Neural cell (in vitro differentiated cells): Measurements from ENCODE around the gene LYVE1. TPM values are rescaled to one million over a fixed set of nuclear protein-coding genes. Genes with fewer than 3 reads are reported as not detected.
"Not testable (repeated sequence)": the region's sequence is repeated elsewhere in the genome, so short reads cannot be mapped to it uniquely, and the experiment has no call there.

Experiments
- H2AFZ ChIP-seq: fragments of 200-600, 300-800 bp; sonication (generic), shearing (Covaris generic); 2 replicates; pipeline ENCODE4 v1.6.0; 2014; ENCODE audit warnings: low read depth, mild to moderate bottlenecking, antibody characterized with exemption, low read length, moderate library complexity
- H3F3A ChIP-seq: fragments of 200-600 bp; shearing (Covaris generic); 2 replicates; pipeline ENCODE4 v1.6.1; 2016; ENCODE audit warnings: mild to moderate bottlenecking, moderate library complexity, mixed read lengths, antibody characterized with exemption, low read length; ENCODE audit not compliant: insufficient read depth, poor library complexity, severe bottlenecking
- H3K27ac ChIP-seq: fragments of 200-600, 300-800 bp; sonication (generic), shearing (Covaris generic); 2 replicates; pipeline ENCODE4 v1.5.1; 2014; ENCODE audit warnings: mild to moderate bottlenecking, low read length, moderate library complexity
- H3K27me3 ChIP-seq: fragments of 300-800, 200-600 bp; sonication (generic), shearing (Covaris generic); 2 replicates; pipeline ENCODE4 v1.6.0; 2014; ENCODE audit warnings: mild to moderate bottlenecking, low read depth, low read length, moderate library complexity; ENCODE audit not compliant: insufficient read depth
- H3K36me3 ChIP-seq: fragments of 300-800, 200-600 bp; sonication (generic), shearing (Covaris generic); 2 replicates; pipeline ENCODE4 v1.5.1; 2014; ENCODE audit warnings: mild to moderate bottlenecking, antibody characterized with exemption, low read length, moderate library complexity; ENCODE audit not compliant: insufficient read depth
- H3K4me2 ChIP-seq: fragments of 300-800, 200-600 bp; sonication (generic), shearing (Covaris generic); 2 replicates; pipeline ENCODE4 v1.6.0; 2014; ENCODE audit warnings: mild to moderate bottlenecking, low read length
- H3K4me3 ChIP-seq: fragments of 300-800, 200-600 bp; sonication (generic), shearing (Covaris generic); 2 replicates; pipeline ENCODE4 v1.5.1; 2014; ENCODE audit warnings: mild to moderate bottlenecking, low read length, moderate library complexity
- H3K79me2 ChIP-seq: fragments of 200-600 bp; shearing (Covaris generic); replicated peaks from 2 replicates; pipeline ENCODE4 v1.6.0; 2014; ENCODE audit warnings: mild to moderate bottlenecking, low read length, moderate library complexity; ENCODE audit not compliant: insufficient read depth
- H3K9ac ChIP-seq: fragments of 300-800, 200-600 bp; sonication (generic), shearing (Covaris generic); 2 replicates; pipeline ENCODE4 v1.6.1; 2016; ENCODE audit warnings: mild to moderate bottlenecking, low read length, mixed read lengths
- H3K9me2 ChIP-seq: fragments of 200-600 bp; shearing (Covaris generic); 2 replicates; pipeline ENCODE4 v1.6.1; 2016; ENCODE audit warnings: mild to moderate bottlenecking, low read length, mixed read lengths; ENCODE audit not compliant: insufficient read depth
- H3K9me3 ChIP-seq: fragments of 200-600, 300-800 bp; sonication (generic), shearing (Covaris generic); 2 replicates; pipeline ENCODE4 v1.6.1; 2016; ENCODE audit warnings: mild to moderate bottlenecking, mixed run types, low read length, moderate library complexity, mixed read lengths
- H4K20me1 ChIP-seq: fragments of 200-600 bp; shearing (Covaris generic); 2 replicates; pipeline ENCODE4 v1.6.1; 2016; ENCODE audit warnings: mild to moderate bottlenecking, mixed run types; ENCODE audit not compliant: insufficient read depth
- EP300 ChIP-seq: fragments of 450-650 bp; conservative IDR thresholded peaks from 2 replicates; pipeline ENCODE4 v1.6.1; 2014; ENCODE audit warnings: antibody characterized with exemption, mild to moderate bottlenecking, moderate library complexity; ENCODE audit not compliant: poor library complexity, severe bottlenecking
- EZH2 ChIP-seq: fragments of 200-600, 300-800 bp; shearing (Covaris generic), sonication (generic); IDR thresholded peaks from 2 replicates; pipeline ENCODE4 v1.6.1; 2014; ENCODE audit warnings: antibody characterized with exemption, low read length, borderline replicate concordance, mild to moderate bottlenecking; ENCODE audit not compliant: insufficient read depth, poor library complexity, severe bottlenecking
- MXI1 ChIP-seq: fragments of 450-650 bp; conservative IDR thresholded peaks from 2 replicates; pipeline ENCODE4 v1.6.1; 2014; ENCODE audit warnings: antibody characterized with exemption, mild to moderate bottlenecking; ENCODE audit not compliant: poor library complexity, severe bottlenecking
- POLR2AphosphoS5 ChIP-seq: IDR thresholded peaks from 2 replicates; pipeline ENCODE4 v1.6.1; 2012
- RAD21 ChIP-seq: fragments of 450-650 bp; conservative IDR thresholded peaks from 2 replicates; pipeline ENCODE4 v1.6.1; 2014; ENCODE audit warnings: antibody characterized with exemption, mild to moderate bottlenecking, moderate library complexity
- SMC3 ChIP-seq: fragments of 450-650 bp; conservative IDR thresholded peaks from 2 replicates; pipeline ENCODE4 v1.6.1; 2014; ENCODE audit warnings: antibody characterized with exemption, mild to moderate bottlenecking, moderate library complexity; ENCODE audit not compliant: poor library complexity
- TAF1 ChIP-seq: IDR thresholded peaks from 2 replicates; pipeline ENCODE4 v1.6.1; 2012; ENCODE audit warnings: low read depth
- polyA plus RNA-seq: library from polyadenylated mRNA; depleted of rRNA; stranded (reverse); fragments of >200 nt; gene quantifications from 2 replicates; pipeline ENCODE4 v1.2.3, GENCODE V29; 2014
- TF ChIP-seq, protein P1 (sequence below): IDR thresholded peaks from 2 replicates; pipeline ENCODE4 v1.6.1; 2012; ENCODE audit warnings: borderline replicate concordance
- TF ChIP-seq, protein P2 (sequence below): fragments of 450-650 bp; IDR thresholded peaks from 2 replicates; pipeline ENCODE4 v1.5.1; 2014; ENCODE audit warnings: antibody characterized with exemption, mild to moderate bottlenecking, moderate library complexity; ENCODE audit not compliant: poor library complexity, severe bottlenecking

The LYVE1 gene
- polyA plus RNA-seq, 1 donor from 2014 or later: not detected

DNA sequence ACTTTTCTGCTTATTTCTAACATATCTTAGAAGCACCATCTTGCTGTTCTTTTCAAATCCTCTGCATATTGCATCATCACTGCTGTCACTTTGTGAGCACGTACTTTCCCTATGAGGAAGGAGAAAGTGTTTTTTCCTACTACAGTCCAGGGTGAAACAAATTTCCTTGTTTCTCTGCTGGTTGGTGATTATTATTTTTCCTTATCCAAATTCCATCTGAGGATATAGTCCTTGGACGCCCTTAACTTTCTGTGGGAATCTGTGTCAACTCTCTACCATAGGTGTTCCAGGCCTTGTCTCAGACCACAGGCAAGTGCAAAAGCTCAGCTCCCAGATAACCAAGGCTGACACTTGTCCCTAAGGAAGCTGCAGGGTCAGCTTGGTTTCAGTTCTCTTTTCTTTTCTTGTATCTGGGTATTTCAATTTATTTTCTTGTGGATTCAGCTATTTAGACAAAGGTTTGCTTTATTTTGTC lies 29.4 kb upstream of the LYVE1 start:
- Histone ChIP-seq H3K27ac (no peak overlapping the region), H3K36me3 (no peaks in the 10 kb centered on the region), H3K79me2 (no peaks in the 10 kb centered on the region), H3K9ac (no peak overlapping the region), H3K27me3 (no peaks in the 10 kb centered on the region), H4K20me1 (no peaks in the 10 kb centered on the region), H2AFZ (no peak overlapping the region), H3K9me2 (no peaks in the 10 kb centered on the region), H3K4me3 (no peak overlapping the region), H3K9me3 (no peaks in the 10 kb centered on the region), H3F3A (no peaks in the 10 kb centered on the region), H3K4me2 (no peak overlapping the region)
- no peak for TF ChIP-seq EZH2

DNA sequence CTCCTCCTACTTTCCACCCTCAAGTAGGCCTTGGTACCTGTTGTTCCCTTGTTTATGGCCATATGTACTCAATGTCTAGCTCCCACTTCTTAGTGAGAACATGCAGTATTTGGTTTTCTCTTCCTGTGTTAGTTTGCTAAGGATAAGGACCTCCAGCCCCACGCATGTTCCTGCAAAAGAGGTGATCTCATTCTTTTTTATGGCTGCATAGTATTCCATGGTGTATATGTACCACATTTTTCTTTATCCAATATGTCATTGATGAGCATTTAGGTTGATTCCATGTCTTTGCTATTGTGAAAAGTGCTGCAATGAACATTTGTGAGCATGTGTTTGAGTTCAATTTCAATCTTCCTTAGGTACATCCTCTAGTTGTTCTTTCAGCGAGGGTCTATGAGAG lies 27.4 kb upstream of the LYVE1 start:
- not testable (repeated sequence) for H3K4me3 ChIP-seq, H3K9ac ChIP-seq, H3K27me3 ChIP-seq, H3K9me2 ChIP-seq, H3K27ac ChIP-seq, H3K9me3 ChIP-seq, H2AFZ ChIP-seq, H4K20me1 ChIP-seq, H3K36me3 ChIP-seq, H3K79me2 ChIP-seq, H3K4me2 ChIP-seq, H3F3A ChIP-seq

DNA sequence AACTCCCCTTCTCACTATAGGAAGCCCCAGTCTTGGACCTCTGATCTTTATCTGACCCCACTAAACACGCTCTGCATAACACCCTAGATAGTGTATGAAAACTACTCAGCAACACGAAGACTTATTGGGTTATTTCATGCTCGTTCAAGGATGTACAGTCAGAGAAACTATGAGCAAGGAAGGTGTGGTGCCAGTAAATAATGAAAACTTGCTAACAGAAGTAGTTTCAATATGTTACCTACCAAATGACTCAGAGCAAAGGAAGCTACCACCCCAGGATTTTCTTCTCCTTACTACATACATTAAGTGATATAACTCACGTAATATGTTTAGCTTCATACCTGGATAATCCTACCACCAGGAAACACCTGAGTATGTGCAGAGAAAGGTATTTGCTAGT lies 25.9 kb upstream of the LYVE1 start:
- no peaks in the 10 kb centered on the region for H3K9me3 ChIP-seq
- no peaks in the 10 kb centered on the region for H3F3A ChIP-seq
- no peak overlapping the region for H2AFZ ChIP-seq
- no peaks in the 10 kb centered on the region for H4K20me1 ChIP-seq
- H3K36me3 ChIP-seq: no peaks in the 10 kb centered on the region
- no peak overlapping the region for H3K4me3 ChIP-seq
- no peak overlapping the region for H3K9ac ChIP-seq
- no peak overlapping the region for H3K27ac ChIP-seq
- no peaks in the 10 kb centered on the region for H3K9me2 ChIP-seq
- TF ChIP-seq SMC3: no peak
- TF ChIP-seq TAF1: no peak
- TF ChIP-seq, protein P1, sequence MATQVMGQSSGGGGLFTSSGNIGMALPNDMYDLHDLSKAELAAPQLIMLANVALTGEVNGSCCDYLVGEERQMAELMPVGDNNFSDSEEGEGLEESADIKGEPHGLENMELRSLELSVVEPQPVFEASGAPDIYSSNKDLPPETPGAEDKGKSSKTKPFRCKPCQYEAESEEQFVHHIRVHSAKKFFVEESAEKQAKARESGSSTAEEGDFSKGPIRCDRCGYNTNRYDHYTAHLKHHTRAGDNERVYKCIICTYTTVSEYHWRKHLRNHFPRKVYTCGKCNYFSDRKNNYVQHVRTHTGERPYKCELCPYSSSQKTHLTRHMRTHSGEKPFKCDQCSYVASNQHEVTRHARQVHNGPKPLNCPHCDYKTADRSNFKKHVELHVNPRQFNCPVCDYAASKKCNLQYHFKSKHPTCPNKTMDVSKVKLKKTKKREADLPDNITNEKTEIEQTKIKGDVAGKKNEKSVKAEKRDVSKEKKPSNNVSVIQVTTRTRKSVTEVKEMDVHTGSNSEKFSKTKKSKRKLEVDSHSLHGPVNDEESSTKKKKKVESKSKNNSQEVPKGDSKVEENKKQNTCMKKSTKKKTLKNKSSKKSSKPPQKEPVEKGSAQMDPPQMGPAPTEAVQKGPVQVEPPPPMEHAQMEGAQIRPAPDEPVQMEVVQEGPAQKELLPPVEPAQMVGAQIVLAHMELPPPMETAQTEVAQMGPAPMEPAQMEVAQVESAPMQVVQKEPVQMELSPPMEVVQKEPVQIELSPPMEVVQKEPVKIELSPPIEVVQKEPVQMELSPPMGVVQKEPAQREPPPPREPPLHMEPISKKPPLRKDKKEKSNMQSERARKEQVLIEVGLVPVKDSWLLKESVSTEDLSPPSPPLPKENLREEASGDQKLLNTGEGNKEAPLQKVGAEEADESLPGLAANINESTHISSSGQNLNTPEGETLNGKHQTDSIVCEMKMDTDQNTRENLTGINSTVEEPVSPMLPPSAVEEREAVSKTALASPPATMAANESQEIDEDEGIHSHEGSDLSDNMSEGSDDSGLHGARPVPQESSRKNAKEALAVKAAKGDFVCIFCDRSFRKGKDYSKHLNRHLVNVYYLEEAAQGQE: no peak
- no peak for TF ChIP-seq RAD21
- TF ChIP-seq MXI1: no peak
- no peak for TF ChIP-seq POLR2AphosphoS5
- no peak for TF ChIP-seq EZH2
- TF ChIP-seq, protein P2, sequence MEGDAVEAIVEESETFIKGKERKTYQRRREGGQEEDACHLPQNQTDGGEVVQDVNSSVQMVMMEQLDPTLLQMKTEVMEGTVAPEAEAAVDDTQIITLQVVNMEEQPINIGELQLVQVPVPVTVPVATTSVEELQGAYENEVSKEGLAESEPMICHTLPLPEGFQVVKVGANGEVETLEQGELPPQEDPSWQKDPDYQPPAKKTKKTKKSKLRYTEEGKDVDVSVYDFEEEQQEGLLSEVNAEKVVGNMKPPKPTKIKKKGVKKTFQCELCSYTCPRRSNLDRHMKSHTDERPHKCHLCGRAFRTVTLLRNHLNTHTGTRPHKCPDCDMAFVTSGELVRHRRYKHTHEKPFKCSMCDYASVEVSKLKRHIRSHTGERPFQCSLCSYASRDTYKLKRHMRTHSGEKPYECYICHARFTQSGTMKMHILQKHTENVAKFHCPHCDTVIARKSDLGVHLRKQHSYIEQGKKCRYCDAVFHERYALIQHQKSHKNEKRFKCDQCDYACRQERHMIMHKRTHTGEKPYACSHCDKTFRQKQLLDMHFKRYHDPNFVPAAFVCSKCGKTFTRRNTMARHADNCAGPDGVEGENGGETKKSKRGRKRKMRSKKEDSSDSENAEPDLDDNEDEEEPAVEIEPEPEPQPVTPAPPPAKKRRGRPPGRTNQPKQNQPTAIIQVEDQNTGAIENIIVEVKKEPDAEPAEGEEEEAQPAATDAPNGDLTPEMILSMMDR: no peak
- no peak for TF ChIP-seq EP300
- no peaks in the 10 kb centered on the region for H3K79me2 ChIP-seq
- no peaks in the 10 kb centered on the region for H3K27me3 ChIP-seq
- H3K4me2 ChIP-seq: no peak overlapping the region
